Pancreas (tissue), 10 donors: ENCODE data around the gene SERTAD4. TPM values are rescaled to one million over a fixed set of nuclear protein-coding genes. Genes with fewer than 3 reads are reported as not detected.
A peak's percentile ranks its signal among the peaks of the same experiment; 100 is the strongest.

ENCODE experiments used
- ATAC-seq, 4 donors: fragments of 200-7000 bp; cut with Tn5 transposase; one replicate each; pipeline versions ENCODE4 v1.8.0 to v1.9.1; 2020; ENCODE audit warnings: mild to moderate bottlenecking in 4 of 4, moderate library complexity in 4 of 4
- DNase-seq, 6 donors: peaks; one replicate each; pipeline ENCODE4 v3.0.0-alpha.2; 2020
- FAIRE-seq: peaks from 2 replicates; lab custom pipeline; 2012; peaks lifted over from hg19 to GRCh38; lab: Jason Lieb, UNC
- H3K27ac ChIP-seq, 4 donors: fragments of 200-600 bp; sonication (generic); 1 replicate in 3 of 4; 2 replicates in 1 of 4; pipeline versions ENCODE4 v1.5.0 to v1.8.0; 2020
- H3K27me3 ChIP-seq, 4 donors: fragments of 200-600 bp; one replicate each; pipeline ENCODE4 v1.8.0; 2021
- H3K36me3 ChIP-seq, 3 donors: fragments of 200-600 bp; sonication (generic) in 1 of 3; one replicate each; pipeline versions ENCODE4 v1.5.0 to v1.8.0; 2020 to 2021
- H3K4me1 ChIP-seq, 3 donors: fragments of 200-600 bp; one replicate each; pipeline ENCODE4 v1.8.0; 2021
- H3K4me3 ChIP-seq, 4 donors: fragments of 200-600 bp; sonication (generic) in 2 of 4; one replicate each; pipeline versions ENCODE4 v1.5.0 to v1.8.0; 2020 to 2021
- H3K9me3 ChIP-seq, 4 donors: fragments of 200-600 bp; one replicate each; pipeline ENCODE4 v1.8.0; 2021
- CTCF ChIP-seq, 4 donors: fragments of 200-600 bp; sonication (generic) in 3 of 4; IDR thresholded peaks; one replicate each; pipeline versions ENCODE4 v1.5.0 to v1.8.0; 2021; ENCODE audit warnings: antibody characterized with exemption in 4 of 4
- WGBS, 2 donors: extraction: QIAGEN DNeasy Blood & Tissue Kit; methylation state at CpG; one replicate each; pipeline ENCODE4 v1.1.7; 2013; 5-methylcytosine and 5-hydroxymethylcytosine counted together
- intact Hi-C, 3 donors: fragments of 100-400 bp; cut with DNase I; formaldehyde crosslinking; loops; one replicate each; pipeline versions ENCODE4 v1.11.1 to v1.14.2; 2022
- polyA plus RNA-seq, 2 donors: library from polyadenylated mRNA; stranded (reverse); fragments of 200-250 nt; gene quantifications; one replicate each; pipeline ENCODE4 v1.2.3, GENCODE V29; 2013
- total RNA-seq, 6 donors: library from RNA; stranded (reverse); fragmentation: NEBNext Ultra II Directional in 4 of 6; extraction: Animal tissue kit (Norgen Biotek cat#: 25700) in 4 of 6; gene quantifications; one replicate each; pipeline versions ENCODE4 v1.2.1 to v1.2.4, GENCODE V29; 2021 to 2023
- donor health status: healthy with polysubstance abuse.
- donor health status: DM: no; HTN: no; CAD: no; lungs with moderate emphysema.
- donor health status: DM: no; HTN: no; CAD: no.
- donor health status: control.
- donor health status: control.
- donor health status: Bipolar disorder and iron deficiency.
- donor health status: DM: yes; HTN: yes; CAD: no.
- donor health status: DM: no; HTN: no; CAD: no.
- donor health status: DM: no; HTN: no; CAD: no.
- donor health status: DM: yes; HTN: yes; CAD: no.

Gene SERTAD4
- total and polyA plus RNA-seq, 8 donors = 0.14 to 0.97 (median 0.26) TPM

- no peaks in the 10 kb centered on the region for H3K4me1 ChIP-seq
- no peak for FAIRE-seq
- ATAC-seq = no peak
- peak overlapping the region in 3 of 4 donors; percentile 26 to 56 (median 49) for H3K4me3 ChIP-seq
- peaks cover 0 to 5% (median 0%) of the 10 kb centered on the region in 4 donors for H3K27me3 ChIP-seq
- DNase-seq = no peak
- H3K27ac ChIP-seq = no peak overlapping the region
- 4 to 7% methylated on average over 20 of the region's 20 CpGs for WGBS, 2 donors
- intact Hi-C loops = no loop called here
- no peaks in the 10 kb centered on the region for H3K36me3 ChIP-seq
- TF ChIP-seq CTCF (IDR thresholded peaks at IDR 0.05) = no peak
- H3K9me3 ChIP-seq = no peaks in the 10 kb centered on the region
These were observed 618 bp upstream of the SERTAD4 start for GRCh38 chr1:210231846-210232510.

- Histone ChIP-seq H3K36me3 (no peaks in the 10 kb centered on the region), H3K27ac (peak overlapping the region in 2 of 4 donors; percentile 38 to 53), H3K4me1 (no peaks in the 10 kb centered on the region), H3K27me3 (peaks cover 0 to 5% (median 0%) of the 10 kb centered on the region in 4 donors), H3K4me3 (peak overlapping the region; percentile 19 to 56 (median 38)), H3K9me3 (no peaks in the 10 kb centered on the region)
- peak in 3 of 6 donors; percentile 6 to 72 (median 65) for DNase-seq
- no peak for TF ChIP-seq CTCF (IDR thresholded peaks at IDR 0.05)
- no peak for FAIRE-seq
- ATAC-seq = peak; percentile 46 to 58 (median 53)
- intact Hi-C loops = no loop called here
- WGBS, 2 donors = 0% methylated on average over 25 to 26 of the region's 26 CpGs
These were observed 559 bp downstream of the SERTAD4 start for GRCh38 chr1:210233216-210233494.

GRCh38 chr1:210233495-210234328 is 1.1 kb downstream of the SERTAD4 start:
- peak overlapping the region; percentile 19 to 56 (median 38) for H3K4me3 ChIP-seq
- peak overlapping the region; percentile 24 to 53 (median 34) for H3K27ac ChIP-seq
- DNase-seq (peak; percentile 26 to 75 (median 41)), ATAC-seq (peak; percentile 73 to 78 (median 75)), FAIRE-seq (no peak)
- H3K27me3 ChIP-seq = peaks cover 0 to 5% (median 0%) of the 10 kb centered on the region in 4 donors
- H3K36me3 ChIP-seq = no peaks in the 10 kb centered on the region
- intact Hi-C loops = no loop called here
- no peaks in the 10 kb centered on the region for H3K9me3 ChIP-seq
- 2% methylated on average over 55 to 61 of the region's 61 CpGs for WGBS, 2 donors
- no peak for TF ChIP-seq CTCF (IDR thresholded peaks at IDR 0.05)
- H3K4me1 ChIP-seq = no peaks in the 10 kb centered on the region

- Histone ChIP-seq H3K36me3 (no peaks in the 10 kb centered on the region), H3K4me3 (peak overlapping the region in 3 of 4 donors; percentile 19 to 56 (median 49)), H3K9me3 (no peaks in the 10 kb centered on the region), H3K27ac (peak overlapping the region in 1 of 4 donors; percentile 53), H3K27me3 (peaks cover 0 to 5% (median 0%) of the 10 kb centered on the region in 4 donors), H3K4me1 (no peaks in the 10 kb centered on the region)
- intact Hi-C loops = no loop called here
- DNase-seq (no peak), ATAC-seq (no peak), FAIRE-seq (no peak)
- no peak for TF ChIP-seq CTCF (IDR thresholded peaks at IDR 0.05)
- WGBS, 2 donors = 30 to 34% methylated on average over 10 of the region's 10 CpGs
These were observed 1.7 kb downstream of the SERTAD4 start for GRCh38 chr1:210234329-210234757.
